ENCODE measurements around the gene ATXN7L3.

DNA sequence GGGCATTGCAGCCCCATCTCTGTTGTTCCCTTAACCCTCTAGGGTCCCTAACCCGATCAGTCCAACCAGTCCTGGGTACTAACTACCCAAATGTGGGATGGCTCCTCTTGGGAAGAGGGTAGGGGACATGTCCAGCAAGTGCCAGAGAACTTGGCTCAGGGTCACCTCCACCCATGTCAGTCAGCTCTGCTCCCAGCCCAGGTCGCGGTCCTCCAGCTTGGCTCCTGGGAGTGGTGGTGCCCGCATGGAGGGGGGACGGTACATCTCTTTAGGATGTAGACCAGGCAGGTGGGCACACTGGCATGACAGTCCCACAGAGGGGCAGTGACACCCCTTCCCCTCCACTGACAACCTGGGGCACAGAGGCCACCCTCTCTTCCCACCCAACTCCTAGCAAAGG is 6.9 kb downstream of the ATXN7L3 start:
- TF ChIP-seq, protein P1, sequence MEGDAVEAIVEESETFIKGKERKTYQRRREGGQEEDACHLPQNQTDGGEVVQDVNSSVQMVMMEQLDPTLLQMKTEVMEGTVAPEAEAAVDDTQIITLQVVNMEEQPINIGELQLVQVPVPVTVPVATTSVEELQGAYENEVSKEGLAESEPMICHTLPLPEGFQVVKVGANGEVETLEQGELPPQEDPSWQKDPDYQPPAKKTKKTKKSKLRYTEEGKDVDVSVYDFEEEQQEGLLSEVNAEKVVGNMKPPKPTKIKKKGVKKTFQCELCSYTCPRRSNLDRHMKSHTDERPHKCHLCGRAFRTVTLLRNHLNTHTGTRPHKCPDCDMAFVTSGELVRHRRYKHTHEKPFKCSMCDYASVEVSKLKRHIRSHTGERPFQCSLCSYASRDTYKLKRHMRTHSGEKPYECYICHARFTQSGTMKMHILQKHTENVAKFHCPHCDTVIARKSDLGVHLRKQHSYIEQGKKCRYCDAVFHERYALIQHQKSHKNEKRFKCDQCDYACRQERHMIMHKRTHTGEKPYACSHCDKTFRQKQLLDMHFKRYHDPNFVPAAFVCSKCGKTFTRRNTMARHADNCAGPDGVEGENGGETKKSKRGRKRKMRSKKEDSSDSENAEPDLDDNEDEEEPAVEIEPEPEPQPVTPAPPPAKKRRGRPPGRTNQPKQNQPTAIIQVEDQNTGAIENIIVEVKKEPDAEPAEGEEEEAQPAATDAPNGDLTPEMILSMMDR (IDR thresholded peaks at IDR 0.05) = no peak
- no peak for TF ChIP-seq POLR2A (IDR thresholded peaks at IDR 0.05)

All from uterus (tissue), 2 donors.